CD4-positive, alpha-beta T cell (primary cell): ENCODE results near the gene TTC9. TPM values are rescaled to one million over a fixed set of nuclear protein-coding genes. Genes with fewer than 3 reads are reported as not detected.

Experiments
- ATAC-seq: fragments of 200-7000 bp; cut with Tn5 transposase; one replicate; pipeline ENCODE4 v1.10.0; 2022; ENCODE audit warnings: mild to moderate bottlenecking; ENCODE audit not compliant: poor library complexity
- CTCF ChIA-PET: fragments of 350-600 bp; sonication (Branson Sonifier 250); formaldehyde crosslinking; loops from one replicate; lab custom pipeline; 2021; ENCODE audit warnings: antibody characterized with exemption, inconsistent platforms; lab: Charles Lee
- POLR2A ChIA-PET: fragments of 350-600 bp; sonication (Branson Sonifier 250); formaldehyde crosslinking; loops from one replicate; lab custom pipeline; 2021; ENCODE audit warnings: antibody characterized with exemption, inconsistent platforms; lab: Charles Lee
- DNase-seq, 14 experiments: peaks; one replicate each; pipeline ENCODE4 v3.0.0-alpha.2; 2013 to 2020; ENCODE audit warnings: mixed read lengths in 2 of 14
- H3K27ac ChIP-seq, 2 donors: one replicate each; pipeline versions ENCODE4 v1.5.1 to v1.7.0; 2013; ENCODE audit warnings: low read length in 2 of 2, low read depth in 1 of 2, mild to moderate bottlenecking in 1 of 2
- H3K27me3 ChIP-seq, 2 experiments: 1 replicate in 1 of 2; 2 replicates in 1 of 2; pipeline versions ENCODE4 v1.6.1 to v1.7.0; 2013; ENCODE audit warnings: low read length in 2 of 2, control low read depth in 1 of 2, mild to moderate bottlenecking in 1 of 2, moderate library complexity in 1 of 2; ENCODE audit not compliant: insufficient read depth in 2 of 2, control insufficient read depth in 1 of 2
- H3K36me3 ChIP-seq: one replicate; pipeline ENCODE4 v1.6.1; 2013; ENCODE audit warnings: low read length, control low read depth; ENCODE audit not compliant: insufficient read depth
- H3K4me1 ChIP-seq: one replicate; pipeline ENCODE4 v1.6.1; 2013; ENCODE audit warnings: low read length, control low read depth; ENCODE audit not compliant: insufficient read depth
- H3K4me3 ChIP-seq: one replicate; pipeline ENCODE4 v1.5.1; 2013; ENCODE audit warnings: mild to moderate bottlenecking, low read length, moderate library complexity
- H3K9me3 ChIP-seq, 2 experiments: 1 replicate in 1 of 2; 2 replicates in 1 of 2; pipeline versions ENCODE4 v1.6.1 to v1.7.0; 2013; ENCODE audit warnings: low read length in 2 of 2, mild to moderate bottlenecking in 2 of 2, control low read depth in 1 of 2, moderate library complexity in 1 of 2; ENCODE audit not compliant: control insufficient read depth in 1 of 2, insufficient read depth in 1 of 2
- H3K27ac Mint-ChIP-seq: one replicate; pipeline ENCODE4 v1.8.0; 2020; ENCODE audit warnings: mixed read lengths
- H3K27me3 Mint-ChIP-seq: one replicate; pipeline ENCODE4 v1.8.0; 2021; ENCODE audit warnings: mixed read lengths
- H3K36me3 Mint-ChIP-seq: one replicate; pipeline ENCODE4 v1.8.0; 2021; ENCODE audit warnings: low read depth, mixed read lengths
- H3K4me1 Mint-ChIP-seq: one replicate; pipeline ENCODE4 v1.8.0; 2021; ENCODE audit warnings: low read depth, mixed read lengths
- H3K4me3 Mint-ChIP-seq: one replicate; pipeline ENCODE4 v1.8.0; 2020; ENCODE audit warnings: mild to moderate bottlenecking, mixed read lengths
- H3K9me3 Mint-ChIP-seq: one replicate; pipeline ENCODE4 v1.8.0; 2020; ENCODE audit warnings: mixed read lengths
- intact Hi-C, 2 experiments: fragments of 100-400 bp; cut with DNase I in 1 of 2; cut with micrococcal nuclease in 1 of 2; formaldehyde crosslinking; loops; one replicate each; pipeline versions ENCODE4 v1.15.1 to v1.9.0; 2023 to 2025; cut with DNase I, micrococcal nuclease
- total RNA-seq, 174 experiments: library from RNA in 2 of 174; stranded (reverse) in 2 of 174; gene quantifications; one replicate each; pipeline ENCODE4 v1.2.3 and lab custom pipeline; 2021 to 2026
- TF ChIP-seq, protein P1 (sequence below): fragments of 200-600 bp; IDR thresholded peaks from one replicate; pipeline ENCODE4 v1.8.0; 2022; ENCODE audit warnings: antibody characterized with exemption, mild to moderate bottlenecking

The TTC9 gene
- total RNA-seq, 2 experiments from 2014 or later = 6.8 to 7.0 TPM

GRCh38 chr14:70622111-70622712 is 19.5 kb upstream of the TTC9 start:
- H3K36me3 ChIP-seq = no peaks in the 10 kb centered on the region
- intact Hi-C loops = loop anchor here (1.0 to 5.0 kb wide), 8 partner anchors 18 to 350 kb away; no protein-coding TSS in a partner anchor
- no peak overlapping the region for H3K4me3 ChIP-seq
- Mint-ChIP-seq H3K9me3 (peaks cover 10% of the 10 kb centered on the region), H3K36me3 (peaks cover 18% of the 10 kb centered on the region), H3K4me3 (no peak overlapping the region), H3K27ac (no peak overlapping the region), H3K27me3 (no peaks in the 10 kb centered on the region), H3K4me1 (peaks cover 5% of the 10 kb centered on the region)
- POLR2A ChIA-PET = interaction anchor here (0.6 kb wide), 1 partner anchor 39 kb away, joined by 3 read pairs; no protein-coding TSS in a partner anchor
- H3K27me3 ChIP-seq = no peaks in the 10 kb centered on the region
- ATAC-seq (peak; percentile 86), DNase-seq (peak; percentile 16 to 79 (median 49))
- CTCF ChIA-PET = interaction anchor here (0.8 to 1.4 kb wide), 5 partner anchors 15 to 196 kb away, joined by 3 to 4 read pairs (median 3); no protein-coding TSS in a partner anchor
- no peak overlapping the region for H3K27ac ChIP-seq
- TF ChIP-seq, protein P1, sequence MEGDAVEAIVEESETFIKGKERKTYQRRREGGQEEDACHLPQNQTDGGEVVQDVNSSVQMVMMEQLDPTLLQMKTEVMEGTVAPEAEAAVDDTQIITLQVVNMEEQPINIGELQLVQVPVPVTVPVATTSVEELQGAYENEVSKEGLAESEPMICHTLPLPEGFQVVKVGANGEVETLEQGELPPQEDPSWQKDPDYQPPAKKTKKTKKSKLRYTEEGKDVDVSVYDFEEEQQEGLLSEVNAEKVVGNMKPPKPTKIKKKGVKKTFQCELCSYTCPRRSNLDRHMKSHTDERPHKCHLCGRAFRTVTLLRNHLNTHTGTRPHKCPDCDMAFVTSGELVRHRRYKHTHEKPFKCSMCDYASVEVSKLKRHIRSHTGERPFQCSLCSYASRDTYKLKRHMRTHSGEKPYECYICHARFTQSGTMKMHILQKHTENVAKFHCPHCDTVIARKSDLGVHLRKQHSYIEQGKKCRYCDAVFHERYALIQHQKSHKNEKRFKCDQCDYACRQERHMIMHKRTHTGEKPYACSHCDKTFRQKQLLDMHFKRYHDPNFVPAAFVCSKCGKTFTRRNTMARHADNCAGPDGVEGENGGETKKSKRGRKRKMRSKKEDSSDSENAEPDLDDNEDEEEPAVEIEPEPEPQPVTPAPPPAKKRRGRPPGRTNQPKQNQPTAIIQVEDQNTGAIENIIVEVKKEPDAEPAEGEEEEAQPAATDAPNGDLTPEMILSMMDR = peak; percentile 89
- H3K4me1 ChIP-seq = no peaks in the 10 kb centered on the region
- H3K9me3 ChIP-seq = peaks cover 4 to 12% of the 10 kb centered on the region in 2 experiments

DNA sequence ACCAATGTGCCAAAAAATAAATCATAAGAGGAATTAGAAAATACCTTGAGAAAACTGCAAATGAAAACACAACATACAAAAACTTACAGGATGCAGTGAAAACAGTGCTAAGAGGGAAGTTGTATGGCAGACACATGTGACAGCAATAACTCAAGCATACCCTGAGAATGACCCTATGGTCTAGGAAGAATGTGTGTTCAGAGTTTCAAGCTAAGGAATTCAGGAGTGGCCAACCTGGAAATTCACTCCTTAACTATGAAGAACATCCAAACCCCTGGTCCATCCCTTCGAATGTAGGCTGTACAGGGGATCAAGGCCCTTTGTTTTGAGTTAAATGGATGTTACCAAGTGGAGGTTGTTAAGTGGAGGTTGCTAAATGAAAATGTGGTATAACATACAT is 16.7 kb upstream of the TTC9 start:
- POLR2A ChIA-PET = no interaction called here
- no peak overlapping the region for H3K4me3 Mint-ChIP-seq
- CTCF ChIA-PET = interaction anchor here (0.8 to 1.1 kb wide), 2 partner anchors 89 to 387 kb away, joined by 3 read pairs; no protein-coding TSS in a partner anchor

GRCh38 chr14:70631948-70632347 is 9.8 kb upstream of the TTC9 start:
- no peaks in the 10 kb centered on the region for H3K9me3 Mint-ChIP-seq
- peaks cover 5% of the 10 kb centered on the region for H3K4me1 Mint-ChIP-seq
- Histone ChIP-seq H3K27ac (no peak overlapping the region), H3K4me1 (no peaks in the 10 kb centered on the region), H3K36me3 (no peaks in the 10 kb centered on the region), H3K27me3 (no peaks in the 10 kb centered on the region), H3K9me3 (peaks cover 3 to 7% of the 10 kb centered on the region in 2 experiments), H3K4me3 (no peak overlapping the region)
- ChIA-PET POLR2A (no interaction called here), CTCF (no interaction called here)
- H3K27ac Mint-ChIP-seq = no peak overlapping the region
- ATAC-seq = no peak
- intact Hi-C loops = no loop called here
- no peaks in the 10 kb centered on the region for H3K36me3 Mint-ChIP-seq
- TF ChIP-seq, protein P1 = no peak
- no peaks in the 10 kb centered on the region for H3K27me3 Mint-ChIP-seq
- no peak overlapping the region for H3K4me3 Mint-ChIP-seq
- no peak for DNase-seq

More for the DNA sequence above, 16.7 kb upstream of the TTC9 start:
- H3K27ac Mint-ChIP-seq = no peak overlapping the region
- no peaks in the 10 kb centered on the region for H3K27me3 Mint-ChIP-seq
- ATAC-seq (no peak), DNase-seq (no peak)
- H3K4me3 ChIP-seq = no peak overlapping the region
- no peaks in the 10 kb centered on the region for H3K4me1 ChIP-seq
- no peaks in the 10 kb centered on the region for H3K27me3 ChIP-seq
- H3K9me3 ChIP-seq = peaks cover 4 to 16% of the 10 kb centered on the region in 2 experiments
- peaks cover 5% of the 10 kb centered on the region for H3K4me1 Mint-ChIP-seq
- peaks cover 18% of the 10 kb centered on the region for H3K36me3 Mint-ChIP-seq
- H3K27ac ChIP-seq = no peak overlapping the region
- intact Hi-C loops = loop anchor here (5.0 kb wide), 1 partner anchor 37 kb away; no protein-coding TSS in a partner anchor
- H3K9me3 Mint-ChIP-seq = peaks cover 10% of the 10 kb centered on the region
- TF ChIP-seq, protein P1 = no peak
- no peaks in the 10 kb centered on the region for H3K36me3 ChIP-seq
